Ramos (cell line): ENCODE results near the gene CELF4.

Source experiments
- in situ Hi-C: fragments of 300-500 bp; cut with MboI; formaldehyde crosslinking; loops from one replicate; pipeline ENCODE4 v1.14.3; 2022; ENCODE audit warnings: low sequenced_read_pairs; ENCODE audit not compliant: unreplicated experiment

Gene CELF4

GRCh38 chr18:37315935-37316334 is 249.7 kb downstream of the CELF4 start:
- in situ Hi-C loops, result no loop called here

- in situ Hi-C loops, result no loop called here
Observed at GRCh38 chr18:37314534-37314933, 251.1 kb downstream of the CELF4 start.

- in situ Hi-C loops, result no loop called here
Observed at GRCh38 chr18:37313624-37314023, 252.0 kb downstream of the CELF4 start.

GRCh38 chr18:37309861-37310260 is 255.7 kb downstream of the CELF4 start:
- in situ Hi-C loops, result no loop called here

GRCh38 chr18:37309059-37309458 is 256.5 kb downstream of the CELF4 start:
- in situ Hi-C loops, result no loop called here

GRCh38 chr18:37307181-37307580 is 258.4 kb downstream of the CELF4 start:
- in situ Hi-C loops, result no loop called here

- in situ Hi-C loops, result no loop called here
Observed at GRCh38 chr18:37306432-37306831, 259.2 kb downstream of the CELF4 start.

GRCh38 chr18:37305066-37305465 is 260.5 kb downstream of the CELF4 start:
- in situ Hi-C loops, result no loop called here

- in situ Hi-C loops, result no loop called here
Observed at GRCh38 chr18:37304012-37304680, 261.5 kb downstream of the CELF4 start.

- in situ Hi-C loops, result no loop called here
Observed at GRCh38 chr18:37303009-37303408, 262.6 kb downstream of the CELF4 start.

- in situ Hi-C loops, result no loop called here
Observed at GRCh38 chr18:37302519-37302918, 263.1 kb downstream of the CELF4 start.

- in situ Hi-C loops, result loop anchor here (25.0 kb wide), 2 partner anchors 112 to 362 kb away; no protein-coding TSS in a partner anchor
Observed at GRCh38 chr18:37299471-37300304, 265.9 kb downstream of the CELF4 start.

GRCh38 chr18:37298816-37299215 is 266.8 kb downstream of the CELF4 start:
- in situ Hi-C loops, result loop anchor here (25.0 kb wide), 2 partner anchors 112 to 362 kb away; no protein-coding TSS in a partner anchor

- in situ Hi-C loops, result loop anchor here (25.0 kb wide), 2 partner anchors 110 to 360 kb away; no protein-coding TSS in a partner anchor
Observed at GRCh38 chr18:37297106-37297505, 268.5 kb downstream of the CELF4 start.

GRCh38 chr18:37294951-37295350 is 270.6 kb downstream of the CELF4 start:
- in situ Hi-C loops, result loop anchor here (25.0 kb wide), 2 partner anchors 108 to 358 kb away; no protein-coding TSS in a partner anchor

- in situ Hi-C loops, result loop anchor here (25.0 kb wide), 2 partner anchors 106 to 356 kb away; no protein-coding TSS in a partner anchor
Observed at GRCh38 chr18:37293359-37293758, 272.2 kb downstream of the CELF4 start.

- in situ Hi-C loops, result loop anchor here (25.0 kb wide), 2 partner anchors 102 to 352 kb away; no protein-coding TSS in a partner anchor
Observed at GRCh38 chr18:37289423-37289822, 276.2 kb downstream of the CELF4 start.

GRCh38 chr18:37287601-37288000 is 278.0 kb downstream of the CELF4 start:
- in situ Hi-C loops, result loop anchor here (25.0 kb wide), 2 partner anchors 100 to 350 kb away; no protein-coding TSS in a partner anchor

- in situ Hi-C loops, result loop anchor here (25.0 kb wide), 2 partner anchors 100 to 350 kb away; no protein-coding TSS in a partner anchor
Observed at GRCh38 chr18:37286801-37287200, 278.8 kb downstream of the CELF4 start.

GRCh38 chr18:37285825-37286224 is 279.8 kb downstream of the CELF4 start:
- in situ Hi-C loops, result loop anchor here (25.0 kb wide), 2 partner anchors 99 to 349 kb away; no protein-coding TSS in a partner anchor

- in situ Hi-C loops, result loop anchor here (25.0 kb wide), 2 partner anchors 97 to 347 kb away; no protein-coding TSS in a partner anchor
Observed at GRCh38 chr18:37284260-37284659, 281.3 kb downstream of the CELF4 start.
